NCI-H526 treated with DMSO at 0.1 percent for 48 hours (cell line): Measurements from ENCODE around the gene PRAC1.

Experiments
- DNase-seq: peaks from one replicate; lab custom pipeline; 2025; lab: John Stamatoyannopoulos, UW

PRAC1 gene

DNA sequence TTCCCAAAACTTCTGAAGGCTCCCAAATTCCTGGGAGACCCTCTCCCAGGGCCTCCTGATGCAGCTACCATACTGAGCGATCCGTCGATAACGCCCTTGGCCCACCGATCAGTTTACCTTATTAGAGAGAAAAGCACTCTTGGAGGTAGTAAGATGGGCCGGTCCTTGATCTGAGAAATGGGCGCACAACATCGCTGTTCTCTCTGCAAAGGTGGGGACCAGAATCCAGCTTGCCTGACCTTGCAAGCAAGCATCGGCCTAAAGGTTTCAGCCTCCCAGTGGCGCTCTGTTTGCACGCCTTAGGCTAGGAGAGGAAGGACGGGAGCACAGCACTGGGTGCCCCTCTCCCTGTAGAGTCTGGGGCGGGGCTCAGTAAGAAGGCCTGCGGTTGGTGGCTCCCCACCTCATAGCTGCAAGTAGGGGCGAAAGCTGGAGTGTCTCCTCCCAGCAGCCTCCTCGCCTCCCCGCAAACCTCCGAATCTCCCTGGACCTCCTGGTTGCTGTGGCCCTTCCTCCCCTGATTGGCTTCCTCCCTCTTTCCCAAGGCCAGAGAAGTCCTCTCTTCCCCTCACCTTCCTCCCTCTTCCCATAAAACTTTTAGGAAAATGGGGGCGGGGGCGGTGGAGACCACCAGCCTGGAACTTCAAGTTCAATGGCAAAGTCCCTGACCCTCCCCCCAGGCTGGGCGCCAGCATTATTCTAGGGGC is at the start of gene PRAC1:
Gene PRAC1 (minus strand): TSS at position 318 of the 707 bp plus-strand sequence. CDS start 126 bp downstream, at position 192.
- DNase-seq, result no peak

DNA sequence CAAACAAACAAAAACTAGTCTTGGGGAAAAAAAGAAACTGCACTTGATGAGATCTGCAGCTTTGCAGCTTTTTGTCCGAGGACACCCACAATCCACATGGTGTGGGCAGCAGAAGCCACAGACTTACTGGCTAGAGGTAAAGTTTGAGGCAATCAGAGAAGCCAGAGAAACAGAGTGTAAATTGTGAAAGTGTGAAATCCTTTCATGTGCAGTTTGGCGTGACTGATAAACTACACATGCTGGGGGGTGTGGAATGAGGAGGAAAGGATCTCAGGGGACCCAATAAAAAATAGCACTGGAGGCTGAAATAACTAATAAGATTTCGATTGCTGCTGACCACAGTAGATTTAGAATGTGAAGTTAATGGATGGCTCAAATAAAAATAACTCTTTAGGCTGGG is 48.6 kb upstream of the PRAC1 start:
- DNase-seq, result no peak

DNA sequence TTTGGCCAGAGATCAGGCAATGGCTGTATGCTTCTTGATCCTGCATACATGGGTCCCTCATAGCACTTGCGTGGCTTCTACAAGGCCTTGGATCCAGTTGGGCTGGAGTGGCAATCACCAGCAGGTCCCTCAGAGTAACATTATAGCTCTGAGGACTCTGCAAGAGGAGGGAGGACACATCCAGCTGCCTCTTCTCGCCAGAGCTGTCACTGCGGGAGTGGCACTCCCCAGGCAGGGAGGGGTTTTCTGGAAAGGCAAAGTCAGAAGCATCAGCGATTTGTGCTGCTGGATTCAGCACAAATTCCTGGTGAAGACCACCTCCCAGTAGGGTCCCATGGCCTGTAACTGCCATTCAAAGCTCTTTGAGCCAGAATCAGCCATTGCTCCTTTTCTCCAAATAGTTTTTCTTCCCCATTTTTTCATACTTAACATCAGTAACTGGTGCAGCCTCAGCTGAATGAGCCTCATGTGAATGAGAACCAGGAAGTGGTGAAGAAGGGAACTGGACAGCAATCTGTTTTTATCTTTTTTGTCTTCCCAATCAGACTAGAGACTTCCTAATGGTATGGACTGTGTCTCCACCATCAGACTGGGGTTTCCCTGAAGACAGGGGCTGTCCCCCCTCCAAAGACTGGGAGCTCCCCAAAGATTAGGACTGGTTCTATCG is 46.8 kb upstream of the PRAC1 start:
- DNase-seq, result no peak

DNA sequence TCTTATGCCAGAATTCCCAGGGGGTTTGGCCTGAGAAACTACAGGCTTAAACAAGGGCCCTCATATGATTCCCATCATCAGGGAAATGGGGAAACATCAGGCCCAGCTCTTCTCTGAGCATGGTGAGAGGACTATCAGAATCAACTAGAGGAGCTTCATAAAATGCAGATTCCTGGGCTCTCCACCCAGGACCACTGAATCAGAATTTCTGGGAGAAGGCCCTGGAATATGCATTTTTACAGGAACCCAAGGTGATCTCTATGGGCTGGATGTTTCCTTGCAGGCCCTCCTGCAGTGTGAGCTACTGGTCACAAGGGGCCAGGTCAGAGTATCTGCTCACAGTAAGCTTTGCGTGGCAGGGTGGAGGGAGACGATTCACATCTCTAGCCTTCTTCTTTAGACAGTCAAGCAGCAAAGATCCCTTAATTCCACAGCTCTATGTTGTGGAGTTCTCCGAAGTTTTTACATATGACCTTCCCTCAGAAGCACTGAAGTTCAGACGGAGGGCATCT is 45.0 kb upstream of the PRAC1 start:
- no peak for DNase-seq

GRCh38 chr17:48761114-48761513 is 38.8 kb upstream of the PRAC1 start:
- DNase-seq, result no peak

GRCh38 chr17:48760411-48760810 is 38.1 kb upstream of the PRAC1 start:
- no peak for DNase-seq

DNA sequence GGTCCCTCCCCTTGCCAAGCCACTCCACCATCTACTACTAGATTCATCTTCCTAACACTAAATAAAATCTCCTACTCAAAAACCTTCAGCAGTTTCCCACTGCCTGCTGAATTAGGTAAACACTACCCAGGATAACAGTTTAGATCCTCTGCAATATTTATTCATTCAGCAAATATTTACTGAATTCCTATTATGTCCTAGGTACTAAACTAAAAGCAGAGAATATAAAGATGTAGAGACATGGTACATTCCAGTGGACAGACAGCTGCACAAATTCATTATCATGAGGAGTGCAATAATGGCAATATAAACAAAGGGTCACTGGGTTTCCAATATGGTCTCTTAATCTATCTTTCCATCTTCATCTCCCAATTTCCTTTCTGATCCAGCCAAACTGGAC is 37.0 kb upstream of the PRAC1 start:
- DNase-seq, result no peak

GRCh38 chr17:48757524-48757961 is 35.2 kb upstream of the PRAC1 start:
- DNase-seq, result no peak

GRCh38 chr17:48756830-48757251 is 34.5 kb upstream of the PRAC1 start:
- no peak for DNase-seq

DNA sequence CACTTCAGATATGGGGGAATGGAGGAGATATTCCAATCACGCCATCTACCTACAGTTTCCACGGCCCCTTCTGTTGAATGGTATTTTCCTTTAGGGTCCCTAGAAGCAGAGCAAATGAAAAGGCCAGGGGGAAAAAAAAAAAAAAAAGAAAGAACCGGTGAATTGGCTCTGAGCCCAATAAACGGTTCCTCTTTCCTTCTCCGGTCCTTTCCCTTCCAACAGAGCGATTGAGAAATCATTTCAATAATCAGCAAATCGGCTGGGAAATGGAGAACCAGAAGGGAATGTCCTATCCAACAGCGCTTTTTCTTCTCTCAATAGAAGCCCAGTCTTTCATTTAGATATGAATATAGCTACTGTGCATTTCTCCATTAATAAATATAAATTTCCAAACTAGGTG is 33.0 kb upstream of the PRAC1 start:
- DNase-seq, result no peak

DNA sequence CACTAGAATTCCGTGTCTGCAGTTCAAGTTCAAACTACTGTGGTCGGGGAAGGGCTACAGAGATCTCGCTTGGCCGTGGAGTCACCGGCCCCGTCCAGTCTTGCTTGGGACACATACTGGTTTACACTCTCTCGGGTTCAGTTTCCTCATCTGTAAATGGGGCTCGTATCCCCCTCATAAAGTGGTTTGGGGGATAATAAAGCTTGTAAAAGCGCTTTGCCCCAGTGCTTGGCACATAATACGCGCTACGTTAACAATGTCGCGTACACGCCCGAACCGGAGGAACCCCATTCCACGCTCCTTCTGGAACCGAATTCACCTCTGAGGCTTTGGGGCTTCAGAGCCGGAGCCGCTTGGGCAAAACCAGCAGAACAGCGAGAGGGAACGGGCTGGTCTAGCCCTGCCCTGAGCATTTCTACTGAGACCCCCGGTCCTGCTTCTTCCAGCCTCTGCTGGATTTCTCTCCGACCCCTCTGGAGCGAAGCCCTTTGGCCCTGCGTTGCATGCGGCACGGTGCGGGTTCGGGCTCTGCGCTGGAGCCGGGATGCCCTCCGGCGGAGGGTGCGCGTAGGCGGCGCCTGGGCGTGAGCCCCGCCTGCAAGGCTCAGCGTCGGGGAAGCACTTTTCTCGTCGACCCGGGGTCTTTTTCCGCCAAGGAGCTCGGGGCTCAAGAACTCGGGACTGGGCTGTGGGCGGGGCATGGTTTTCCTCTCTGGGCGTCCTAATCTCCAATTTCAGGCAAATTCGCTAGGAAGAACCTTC is 32.4 kb upstream of the PRAC1 start:
- DNase-seq, result no peak

DNA sequence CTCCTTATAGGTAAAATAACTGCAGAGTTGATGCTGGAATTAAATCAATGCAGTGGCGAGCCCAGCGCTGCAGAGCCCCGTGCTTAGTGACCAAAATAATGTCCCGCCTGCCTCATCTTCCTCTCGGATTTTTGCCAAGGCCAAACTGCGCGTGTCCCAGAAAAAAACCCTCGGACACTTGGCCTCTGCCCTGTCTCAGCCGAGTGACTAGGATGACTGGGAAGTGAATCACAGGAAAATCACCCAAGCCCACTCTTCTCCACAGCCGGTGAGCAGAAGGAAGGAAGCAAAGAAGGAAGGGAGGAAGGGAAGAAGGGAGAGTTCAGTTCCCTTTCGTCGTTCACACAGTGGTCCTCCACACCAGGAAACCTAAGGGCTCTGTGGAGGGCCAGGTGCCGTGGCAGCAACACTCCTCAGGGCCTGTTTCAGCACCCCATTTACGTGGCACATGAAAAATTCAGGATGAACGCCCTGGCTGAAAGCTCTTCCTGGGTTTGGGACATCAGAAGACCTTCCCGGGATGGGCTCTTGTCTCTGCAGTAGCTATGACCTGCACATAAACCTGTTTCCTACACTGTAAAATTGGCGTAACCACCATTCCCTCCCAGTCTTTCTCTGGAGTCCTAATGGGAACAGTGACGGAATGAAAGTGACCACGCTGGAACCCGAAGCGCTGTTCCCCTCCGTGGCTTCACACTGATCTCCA is 31.6 kb upstream of the PRAC1 start:
- DNase-seq, result no peak

GRCh38 chr17:48752399-48753288 is 30.3 kb upstream of the PRAC1 start:
- DNase-seq, result no peak

- DNase-seq, result no peak
Measured at GRCh38 chr17:48751733-48752398, 29.5 kb upstream of the PRAC1 start.

DNA sequence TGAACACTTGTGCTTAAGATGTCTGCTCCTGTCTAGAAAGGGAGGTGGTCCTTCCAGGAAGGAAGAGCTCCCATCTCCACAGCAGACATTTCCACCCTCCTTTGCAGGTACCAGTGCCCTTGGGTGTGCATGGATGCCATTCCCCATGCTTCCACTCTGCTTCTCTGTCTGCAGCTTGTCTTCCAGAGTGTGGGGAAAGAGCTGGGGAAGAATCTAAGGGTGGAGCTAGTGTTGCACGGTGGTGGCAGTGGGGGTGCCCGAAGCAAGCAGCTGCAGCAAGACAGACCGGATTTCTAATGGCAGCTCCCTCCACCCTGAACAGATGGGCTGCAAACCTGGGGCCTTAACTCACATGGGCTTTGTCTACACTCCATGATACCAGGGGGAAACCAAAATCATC is 28.9 kb upstream of the PRAC1 start:
- no peak for DNase-seq

DNA sequence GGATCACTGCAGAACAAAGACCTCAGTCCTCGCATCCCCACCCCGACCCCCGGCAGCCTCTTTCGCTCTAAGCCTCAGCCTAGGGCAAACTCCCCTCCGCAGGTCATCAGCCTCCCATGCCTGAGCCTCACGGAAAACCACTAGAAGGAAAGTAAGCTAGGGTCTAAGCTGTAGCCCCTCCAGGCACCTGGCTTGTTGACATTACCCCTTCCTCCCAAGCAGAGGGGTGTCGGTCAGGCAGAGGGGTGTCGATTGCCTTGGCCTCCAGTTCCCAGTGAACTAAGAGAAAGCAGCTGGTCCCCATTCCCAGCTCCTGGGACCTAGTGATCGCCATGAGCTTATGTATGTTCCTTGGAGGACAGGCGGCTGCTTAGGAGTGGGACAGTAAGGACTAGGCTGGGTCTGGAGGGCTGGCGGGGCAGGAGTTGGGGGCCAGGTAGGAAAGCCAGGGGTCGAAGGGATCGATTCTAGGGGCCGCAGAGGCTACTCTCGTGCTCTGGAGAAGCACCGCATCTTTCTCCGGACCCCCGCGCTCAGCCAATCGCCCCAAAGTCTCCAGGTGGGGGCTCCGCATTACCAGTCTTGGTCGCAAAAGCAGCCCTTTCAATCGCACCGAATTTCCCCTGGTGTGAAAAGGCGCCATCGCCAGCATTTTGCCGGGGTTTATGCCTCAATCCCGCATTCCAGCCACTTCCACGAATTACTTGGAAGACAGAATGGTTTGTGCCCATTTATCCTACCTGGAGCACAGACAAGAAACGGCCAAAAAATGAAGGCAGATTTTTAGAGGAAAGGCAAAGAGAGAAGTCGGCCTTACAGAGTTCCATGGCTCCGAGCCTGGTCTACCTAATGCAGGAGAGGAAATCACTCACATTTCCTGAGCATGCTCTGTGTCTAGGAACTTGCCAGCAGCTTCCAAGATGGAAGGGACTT is 27.6 kb upstream of the PRAC1 start:
- DNase-seq, result no peak

GRCh38 chr17:48748718-48749566 is 26.6 kb upstream of the PRAC1 start:
- peak; percentile 19 for DNase-seq
